Activated effector memory CD4-positive, alpha-beta T cell treated with anti-CD3 and anti-CD28 coated beads, Interleukin-2, amount 50 U/mL, for 16 hours (primary cell): ENCODE results near the gene ADAMTS19.

ENCODE experiments used
- DNase-seq: peaks from one replicate; pipeline ENCODE4 v3.0.0-alpha.2; 2020

Gene ADAMTS19

GRCh38 chr5:129773376-129773775 is 313.3 kb downstream of the ADAMTS19 start:
- DNase-seq = no peak

GRCh38 chr5:129781594-129781993 is 321.5 kb downstream of the ADAMTS19 start:
- DNase-seq = no peak
